AG08396 (cell line): ENCODE data around the gene BANF1.
"Not testable (repeated sequence)": the region's sequence is repeated elsewhere in the genome, so short reads cannot be mapped to it uniquely, and the experiment has no call there.

Source experiments
- DNase-seq: peaks from one replicate; pipeline ENCODE4 v3.0.0; 2012; ENCODE audit warnings: low spot score, mixed read lengths

Gene BANF1

GRCh38 chr11:65978391-65979238 lies 23.7 kb upstream of the BANF1 start:
- DNase-seq, result no peak

- no peak for DNase-seq
These were observed 23.0 kb upstream of the BANF1 start for GRCh38 chr11:65979261-65979759.

- DNase-seq, result no peak
These were observed 21.1 kb upstream of the BANF1 start for GRCh38 chr11:65981101-65981740.

GRCh38 chr11:65981972-65982823 lies 20.1 kb upstream of the BANF1 start:
- no peak for DNase-seq

DNA sequence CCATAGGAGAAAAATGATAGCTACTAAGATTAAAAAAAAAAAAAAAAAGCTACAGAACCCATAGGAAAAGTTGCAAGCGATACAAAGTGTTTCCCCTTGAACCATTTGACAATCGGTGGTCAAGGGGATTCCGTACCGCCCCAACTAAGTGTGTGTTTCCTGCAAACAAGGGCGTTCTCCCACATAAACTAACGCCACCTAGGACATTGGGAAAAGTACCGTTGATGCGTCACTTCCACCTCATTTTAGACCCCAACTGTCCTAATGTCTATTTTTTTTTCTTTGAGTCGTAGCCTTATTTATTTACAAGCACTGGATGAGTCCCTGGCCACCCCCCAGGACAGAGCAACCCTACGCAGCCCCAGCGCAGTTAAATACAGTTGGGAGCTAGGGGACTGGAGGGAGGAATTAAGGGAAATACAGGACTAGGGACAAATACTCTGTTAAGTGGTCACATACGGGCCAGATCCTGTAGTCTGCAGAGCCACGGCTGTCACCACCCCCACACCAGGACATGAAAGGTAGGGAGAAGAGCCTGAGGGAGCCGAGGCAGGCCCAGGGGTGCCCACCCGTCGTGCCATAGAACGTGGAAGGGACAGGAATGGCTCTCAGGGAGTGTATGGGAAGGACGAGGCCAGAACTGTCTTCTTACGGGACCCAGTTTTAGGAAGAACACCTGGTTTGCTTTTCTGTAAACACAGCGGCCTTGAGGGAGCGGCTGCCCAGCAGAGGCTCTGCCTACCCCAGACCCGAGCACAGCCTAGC lies 19.3 kb upstream of the BANF1 start:
- DNase-seq, result no peak

DNA sequence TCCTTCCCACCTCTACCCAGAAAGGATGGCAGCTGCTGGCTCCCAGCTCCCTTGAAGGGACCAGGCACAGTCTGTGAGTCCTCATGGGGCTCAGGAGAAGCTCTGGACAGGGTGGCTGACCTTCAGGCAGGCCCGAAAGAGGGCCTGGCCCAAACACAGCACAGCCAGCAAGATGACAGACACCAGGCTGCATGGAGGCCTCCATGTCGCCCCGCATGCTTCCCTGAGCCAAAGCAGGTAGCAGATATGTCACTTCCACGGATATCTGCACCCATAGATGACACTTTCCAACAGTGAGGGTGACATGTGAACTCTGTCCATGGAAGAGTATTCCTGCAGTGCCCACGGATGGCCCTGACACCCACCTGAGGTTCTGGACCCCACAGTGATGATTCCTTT lies 18.7 kb upstream of the BANF1 start:
- no peak for DNase-seq

GRCh38 chr11:65987336-65987735 lies 15.0 kb upstream of the BANF1 start:
- no peak for DNase-seq

DNA sequence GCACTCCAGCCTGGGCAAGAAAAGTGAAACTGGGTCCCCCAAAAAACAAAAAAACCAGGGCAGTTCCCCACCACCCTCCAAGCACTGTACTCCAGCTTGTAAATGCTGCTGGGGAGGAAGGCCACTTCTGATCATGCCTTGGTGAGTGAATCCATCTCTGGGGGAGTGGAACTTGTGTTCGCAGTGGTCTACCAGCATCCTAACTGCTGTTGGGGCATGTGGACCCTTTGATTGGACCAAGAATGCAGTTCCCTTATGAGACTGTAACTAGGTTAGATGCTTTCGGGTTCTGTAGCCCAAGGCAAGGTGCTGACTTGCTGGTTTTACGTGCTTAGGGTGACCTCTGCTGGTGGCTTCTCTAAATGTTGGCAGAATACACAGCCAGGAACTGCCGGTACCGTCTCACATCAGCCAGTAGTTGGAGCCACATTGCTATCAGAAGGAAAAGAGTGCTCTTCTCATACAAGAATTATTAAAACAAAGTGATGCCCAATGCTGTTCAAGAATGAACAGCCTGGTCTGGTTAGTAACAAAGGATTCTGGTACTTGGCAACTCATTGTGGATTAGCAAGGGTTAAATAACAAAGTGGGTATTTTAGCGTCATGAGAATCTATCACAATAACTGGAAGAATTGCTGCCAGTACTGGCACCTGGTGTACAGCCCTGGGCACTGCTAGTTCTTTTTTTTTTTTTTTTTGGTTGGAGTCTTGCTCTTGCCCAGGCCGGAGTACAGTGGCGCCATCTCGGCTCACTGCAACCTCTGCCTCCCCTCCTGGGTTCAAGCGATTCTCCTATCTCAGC lies 13.3 kb upstream of the BANF1 start:
- DNase-seq, result peak; percentile 89

DNA sequence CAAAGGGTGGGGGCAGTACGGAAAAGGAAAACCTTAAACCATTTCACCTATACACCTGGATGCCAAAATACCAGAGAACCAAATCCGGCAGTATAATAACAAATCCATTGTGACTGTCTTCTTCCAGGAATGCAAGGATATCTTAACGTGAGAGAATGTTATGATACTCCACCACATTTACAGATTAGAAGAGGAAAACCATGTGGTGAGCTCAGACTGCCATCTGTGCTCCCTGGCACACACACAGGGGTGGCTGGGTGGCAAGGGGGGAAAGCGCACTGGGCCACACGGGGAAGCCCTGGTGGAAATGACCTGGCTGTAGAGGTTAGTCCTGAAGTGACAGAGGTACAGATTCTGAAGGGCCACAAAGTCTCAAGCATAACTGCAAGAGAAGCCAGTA lies 10.2 kb upstream of the BANF1 start:
- DNase-seq, result no peak

DNA sequence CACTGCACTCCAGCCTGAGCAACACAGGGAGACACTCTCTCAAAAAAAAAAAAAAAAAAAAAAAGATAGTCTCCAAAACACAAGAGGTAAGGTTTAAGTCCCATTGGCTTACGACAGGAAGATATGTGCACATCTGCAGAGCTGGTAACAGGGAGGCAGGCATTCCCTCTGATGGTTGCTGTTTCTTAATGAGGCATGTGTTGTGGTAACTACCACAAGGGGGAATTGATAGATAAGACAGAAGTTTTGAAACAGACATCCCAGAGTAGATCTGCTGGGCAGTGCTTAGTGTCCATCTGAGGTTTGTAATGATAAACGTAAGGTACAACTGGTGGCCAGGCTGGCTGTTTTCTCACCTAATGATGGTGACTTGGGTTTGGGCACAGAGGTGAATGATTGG lies 5.0 kb upstream of the BANF1 start:
- no peak for DNase-seq

DNA sequence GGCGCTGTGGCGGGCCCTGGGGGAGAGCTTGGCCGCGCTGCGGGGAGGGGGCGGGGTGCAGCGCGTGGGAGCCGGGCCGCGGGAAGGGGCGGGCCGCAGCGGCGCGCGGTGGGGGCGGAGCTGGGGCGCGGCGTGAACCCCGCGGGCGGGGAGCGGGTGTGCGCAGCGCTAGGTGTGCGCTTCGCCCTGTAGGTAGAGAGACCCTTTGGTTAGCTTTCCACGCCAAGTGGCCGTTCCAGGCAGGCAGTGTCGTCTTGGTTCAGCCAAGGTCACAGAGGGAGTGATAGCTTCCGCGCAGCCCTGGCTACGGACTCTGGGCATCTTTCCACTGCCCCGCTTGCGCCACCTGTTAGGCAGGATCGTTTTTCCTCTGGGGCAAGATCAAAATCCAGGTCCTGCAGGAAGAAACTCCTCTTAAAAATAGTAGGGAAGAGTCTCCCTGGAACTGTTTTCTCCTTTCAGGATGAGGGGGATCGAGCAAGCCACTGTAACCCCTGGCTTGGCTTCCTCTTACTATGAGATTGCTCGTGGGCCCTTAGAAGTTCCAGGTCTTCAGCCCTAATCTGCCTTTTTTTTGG lies 434 bp downstream of the BANF1 start:
- peak; percentile 80 for DNase-seq

DNA sequence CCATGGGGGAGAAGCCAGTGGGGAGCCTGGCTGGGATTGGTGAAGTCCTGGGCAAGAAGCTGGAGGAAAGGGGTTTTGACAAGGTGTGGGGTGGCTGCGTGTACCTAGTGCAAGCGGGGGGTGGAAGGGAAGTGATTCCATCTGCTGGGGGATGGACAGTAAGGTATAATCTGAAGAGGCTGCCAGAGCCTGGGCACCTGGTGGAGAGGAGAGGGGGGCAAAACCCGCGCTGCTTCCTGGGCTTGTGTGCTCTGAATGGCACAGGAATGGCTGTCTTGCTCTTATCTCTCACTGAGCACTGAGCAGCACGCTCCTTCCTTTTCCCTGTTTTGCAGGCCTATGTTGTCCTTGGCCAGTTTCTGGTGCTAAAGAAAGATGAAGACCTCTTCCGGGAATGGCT lies 988 bp downstream of the BANF1 start:
- no peak for DNase-seq

DNA sequence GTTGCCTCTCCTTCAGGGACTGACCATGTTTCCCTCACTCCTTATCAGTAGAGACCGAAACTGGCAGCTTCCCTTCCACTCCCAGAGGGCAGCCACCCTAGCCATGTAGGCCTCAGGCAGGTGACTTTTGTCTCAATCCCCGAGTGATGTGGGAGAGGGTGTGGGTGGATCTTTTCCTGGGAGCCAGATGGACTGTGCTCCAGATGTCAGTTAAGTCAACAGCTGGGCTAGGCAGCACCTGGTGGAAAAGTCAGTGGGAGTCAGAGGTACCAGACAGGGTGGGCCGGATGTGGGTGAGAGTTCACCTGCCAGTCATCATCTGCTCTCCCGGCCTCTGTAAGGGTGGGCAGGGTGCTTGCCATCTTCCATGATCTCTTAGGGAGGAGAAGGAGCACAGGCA lies 1.9 kb downstream of the BANF1 start:
- no peak for DNase-seq

DNA sequence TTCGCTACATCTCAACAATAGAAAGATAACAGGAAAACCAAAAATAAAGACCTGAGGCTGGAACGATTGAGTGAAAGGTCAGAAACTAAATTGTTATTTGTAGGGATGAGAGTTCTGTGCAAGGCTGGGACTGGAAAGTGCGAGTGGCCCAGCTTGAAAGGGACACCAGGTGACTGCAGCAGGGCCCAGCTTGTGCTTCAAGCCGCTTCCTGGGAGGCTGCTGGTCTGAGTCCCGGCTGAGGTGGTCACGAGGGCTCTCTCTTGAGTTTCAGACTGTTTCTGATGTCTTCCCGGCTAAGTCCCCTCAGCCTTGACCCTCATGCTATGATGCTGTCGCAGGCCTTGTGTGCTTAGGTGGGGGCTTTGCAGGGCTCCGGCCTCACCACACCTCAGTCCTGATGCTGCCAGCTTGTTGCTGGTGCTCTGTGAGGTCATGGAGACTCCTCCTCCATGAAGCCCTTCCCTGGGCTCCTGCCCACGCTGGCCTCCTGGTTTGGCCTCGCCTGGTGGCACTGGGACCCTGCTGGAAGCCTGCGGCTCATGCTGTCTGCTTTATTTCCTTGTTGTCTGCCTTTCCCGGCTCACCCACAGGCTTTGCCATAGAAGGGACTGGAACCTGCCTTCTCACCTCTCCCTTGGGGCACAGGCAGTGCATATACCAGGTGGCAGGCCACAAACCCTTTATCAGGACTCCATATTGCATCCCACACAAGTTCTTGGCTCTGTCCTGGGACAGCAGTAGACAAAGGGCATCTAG lies 4.0 kb downstream of the BANF1 start:
- no peak for DNase-seq

DNA sequence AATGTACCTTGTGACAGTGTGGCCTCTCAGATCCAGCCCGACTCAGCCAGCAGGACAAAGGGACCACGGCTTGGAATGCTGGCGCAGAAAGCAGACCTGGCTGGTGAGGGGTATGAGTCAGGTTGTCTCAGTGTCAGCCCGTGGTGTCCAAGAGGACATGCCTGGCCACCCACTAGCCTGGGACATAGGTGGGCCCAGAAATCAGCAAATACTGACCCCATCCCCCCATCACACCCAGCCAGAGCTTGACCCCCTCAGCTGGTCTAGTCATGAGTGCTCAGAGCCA lies 4.5 kb downstream of the BANF1 start:
- no peak for DNase-seq

DNA sequence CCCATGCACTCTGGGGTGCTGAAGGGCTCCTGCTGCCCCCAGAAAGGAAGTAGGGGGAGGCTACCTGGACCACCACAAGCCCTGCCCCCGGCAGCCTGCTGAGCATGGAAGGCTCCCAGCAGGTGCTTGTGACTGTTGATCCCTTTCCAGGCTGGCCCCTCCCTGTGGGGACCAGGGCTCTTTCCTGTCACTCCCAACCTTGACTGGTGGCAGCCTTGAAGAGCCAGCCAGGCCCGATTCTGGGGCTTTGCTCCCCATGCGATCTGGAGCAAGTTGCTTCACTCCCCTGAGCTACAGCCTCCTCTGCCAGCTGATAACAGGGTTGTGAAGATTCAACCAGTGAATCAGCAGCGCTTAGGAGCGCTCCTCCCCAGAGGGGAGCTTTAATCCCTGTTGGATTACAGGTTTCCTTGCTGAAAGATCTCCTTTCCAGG lies 4.9 kb downstream of the BANF1 start:
- no peak for DNase-seq

- no peak for DNase-seq
These were observed 5.8 kb downstream of the BANF1 start for GRCh38 chr11:66008095-66008467.

- DNase-seq, result no peak
These were observed 6.3 kb downstream of the BANF1 start for GRCh38 chr11:66008468-66009101.

- DNase-seq, result not testable (repeated sequence)
These were observed 7.7 kb downstream of the BANF1 start for GRCh38 chr11:66010036-66010435.
